Activated T-helper 1 cell treated with anti-CD3 and anti-CD28 coated beads, Interleukin-12 subunit alpha, Interleukin-12 subunit beta, Interleukin-2, Interleukin-4 antibody, amounts not matched to agents 30 ng/mL and 10 ng/mL and 1 ng/mL, durations not matched to agents 14 hours and 24 hours and 36 hours (primary cell): ENCODE results near the gene ZFAND3. TPM values are rescaled to one million over a fixed set of nuclear protein-coding genes. Genes with fewer than 3 reads are reported as not detected.

Source experiments
- DNase-seq: peaks from one replicate; pipeline ENCODE4 v3.0.0; 2021; ENCODE audit warnings: low spot score
- H3K27ac Mint-ChIP-seq: one replicate; pipeline ENCODE4 v1.8.0; 2021; ENCODE audit warnings: mild to moderate bottlenecking, mixed read lengths
- H3K27me3 Mint-ChIP-seq: one replicate; pipeline ENCODE4 v1.8.0; 2022; ENCODE audit warnings: mild to moderate bottlenecking, moderate library complexity, mixed read lengths; ENCODE audit not compliant: insufficient read depth
- H3K36me3 Mint-ChIP-seq: one replicate; pipeline ENCODE4 v1.8.0; 2021; ENCODE audit warnings: low read depth, mixed read lengths
- H3K4me1 Mint-ChIP-seq: one replicate; pipeline ENCODE4 v1.8.0; 2021; ENCODE audit warnings: low read depth, mixed read lengths
- H3K4me3 Mint-ChIP-seq: one replicate; pipeline ENCODE4 v1.8.0; 2021; ENCODE audit warnings: mild to moderate bottlenecking, moderate library complexity, mixed read lengths
- H3K9me3 Mint-ChIP-seq: one replicate; pipeline ENCODE4 v1.8.0; 2021; ENCODE audit warnings: mixed read lengths
- intact Hi-C: fragments of 100-400 bp; cut with micrococcal nuclease; formaldehyde crosslinking; loops from one replicate; pipeline ENCODE4 v1.15.1; 2024
- total RNA-seq: library from RNA; stranded (reverse); gene quantifications from 2 replicates; pipeline ENCODE4 v1.2.3, GENCODE V29; 2022

The ZFAND3 gene
- total RNA-seq, 1 donor from 2014 or later: 44.1 TPM

DNA sequence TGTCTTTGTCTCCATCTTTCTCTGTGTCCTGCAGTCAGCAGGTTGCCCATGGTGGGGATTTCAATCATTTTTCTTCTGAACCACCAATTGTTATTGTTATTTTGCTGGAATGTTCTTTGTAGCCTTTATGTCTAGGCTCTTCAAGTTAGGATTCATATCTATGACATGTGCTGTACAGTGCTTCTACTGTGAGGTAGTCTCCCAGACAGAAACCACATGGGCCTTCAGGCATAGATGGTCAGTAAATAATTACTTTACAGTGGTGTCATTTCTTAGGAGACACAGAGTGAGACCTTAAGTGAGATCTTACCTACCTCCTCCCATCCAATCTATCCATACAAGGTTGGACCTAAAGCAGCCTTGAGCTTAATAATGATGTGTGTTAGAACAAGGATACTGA lies 265.5 kb downstream of the ZFAND3 start:
- intact Hi-C loops: no loop called here
- no peaks in the 10 kb centered on the region for H3K4me1 Mint-ChIP-seq
- no peaks in the 10 kb centered on the region for H3K27me3 Mint-ChIP-seq
- no peaks in the 10 kb centered on the region for H3K9me3 Mint-ChIP-seq
- peaks cover 28% of the 10 kb centered on the region for H3K36me3 Mint-ChIP-seq
- no peak overlapping the region for H3K4me3 Mint-ChIP-seq
- no peak for DNase-seq
- no peak overlapping the region for H3K27ac Mint-ChIP-seq

DNA sequence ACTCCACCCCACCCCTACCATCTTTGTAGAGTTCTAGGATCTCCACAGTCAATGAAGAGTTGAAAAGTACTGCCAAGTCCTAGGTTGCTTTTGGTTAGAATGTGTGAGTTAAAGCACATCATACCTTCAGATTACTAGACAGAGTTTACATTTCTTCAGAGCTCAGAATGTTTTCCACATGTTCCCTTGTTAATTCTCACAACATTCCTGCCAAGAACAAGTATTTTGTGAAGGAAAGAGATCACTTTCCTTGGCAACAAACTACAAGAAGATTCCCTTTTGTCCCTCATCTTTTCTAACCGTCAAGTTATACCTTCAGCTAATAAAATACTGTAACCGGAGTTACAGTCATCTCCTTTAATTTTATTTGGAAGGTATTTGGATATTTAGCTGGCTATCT lies 266.8 kb downstream of the ZFAND3 start:
- Mint-ChIP-seq H3K9me3 (no peaks in the 10 kb centered on the region), H3K27ac (no peak overlapping the region), H3K4me1 (no peaks in the 10 kb centered on the region), H3K4me3 (no peak overlapping the region), H3K36me3 (peaks cover 28% of the 10 kb centered on the region), H3K27me3 (no peaks in the 10 kb centered on the region)
- no peak for DNase-seq
- intact Hi-C loops: no loop called here

DNA sequence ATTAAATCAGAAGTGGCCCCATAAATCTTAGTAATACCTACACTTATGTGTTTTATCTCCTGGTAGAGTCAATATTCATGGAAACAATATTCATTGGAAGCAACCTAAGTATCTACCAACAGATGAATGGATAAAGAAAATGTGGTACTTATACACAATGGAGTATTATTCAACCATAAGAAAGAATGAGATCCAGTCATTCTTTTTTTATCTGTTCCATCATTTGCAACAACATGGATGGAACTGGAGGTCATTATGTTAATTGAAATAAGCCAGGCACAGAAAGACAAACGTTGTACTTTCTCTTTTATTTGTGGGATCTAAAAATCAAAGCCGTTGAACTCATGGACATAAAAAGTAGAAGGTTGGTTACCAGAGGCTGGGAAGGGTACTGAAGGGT lies 268.5 kb downstream of the ZFAND3 start:
- intact Hi-C loops: no loop called here
- Mint-ChIP-seq H3K4me1 (no peaks in the 10 kb centered on the region), H3K27me3 (no peaks in the 10 kb centered on the region), H3K36me3 (peaks cover 23% of the 10 kb centered on the region), H3K4me3 (no peak overlapping the region), H3K9me3 (no peaks in the 10 kb centered on the region), H3K27ac (no peak overlapping the region)
- no peak for DNase-seq

DNA sequence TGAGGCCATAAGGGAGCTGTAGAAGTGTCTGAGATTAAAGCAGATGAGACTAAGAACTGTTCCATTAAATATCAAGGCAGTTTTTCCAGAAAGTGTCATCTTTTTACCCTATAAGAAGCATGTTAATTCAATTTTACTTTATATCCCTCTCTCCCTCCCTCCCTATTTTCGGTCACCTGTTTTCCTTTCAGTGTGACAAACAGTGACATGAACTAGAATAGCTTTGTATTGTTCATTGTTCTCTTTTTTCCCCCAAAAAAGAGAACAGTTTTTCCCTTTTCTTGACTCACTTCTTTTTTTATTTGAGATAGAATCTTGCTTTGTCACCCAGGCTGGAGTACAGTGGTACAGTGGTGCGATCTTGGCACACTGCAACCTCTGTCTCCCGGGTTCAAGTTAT lies 269.3 kb downstream of the ZFAND3 start:
- Mint-ChIP-seq H3K36me3 (peaks cover 23% of the 10 kb centered on the region), H3K4me1 (no peaks in the 10 kb centered on the region), H3K4me3 (no peak overlapping the region), H3K9me3 (no peaks in the 10 kb centered on the region), H3K27me3 (no peaks in the 10 kb centered on the region), H3K27ac (no peak overlapping the region)
- intact Hi-C loops: no loop called here
- DNase-seq: no peak

DNA sequence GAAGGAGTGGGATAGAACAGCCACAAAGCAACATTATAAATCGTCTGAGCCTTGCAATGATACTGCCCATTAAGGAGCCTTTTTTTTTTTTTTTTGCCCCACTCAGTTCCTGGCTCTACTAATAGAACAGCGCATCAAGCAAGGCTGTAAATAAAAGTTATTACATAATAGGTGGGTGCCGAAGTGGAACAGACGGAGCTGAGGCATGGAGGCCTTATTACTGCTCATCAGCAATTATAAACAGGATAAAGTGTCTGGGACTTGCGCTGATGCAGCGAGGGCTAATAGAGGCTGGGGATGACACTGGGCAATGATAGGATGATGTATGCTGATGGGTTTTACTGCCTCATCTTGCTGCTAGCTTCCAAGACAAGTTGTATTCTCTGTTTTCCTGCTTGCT lies 272.1 kb downstream of the ZFAND3 start:
- no peak overlapping the region for H3K27ac Mint-ChIP-seq
- no peaks in the 10 kb centered on the region for H3K4me1 Mint-ChIP-seq
- no peaks in the 10 kb centered on the region for H3K9me3 Mint-ChIP-seq
- intact Hi-C loops: no loop called here
- no peak overlapping the region for H3K4me3 Mint-ChIP-seq
- no peak for DNase-seq
- H3K27me3 Mint-ChIP-seq: no peaks in the 10 kb centered on the region
- peaks cover 11% of the 10 kb centered on the region for H3K36me3 Mint-ChIP-seq

DNA sequence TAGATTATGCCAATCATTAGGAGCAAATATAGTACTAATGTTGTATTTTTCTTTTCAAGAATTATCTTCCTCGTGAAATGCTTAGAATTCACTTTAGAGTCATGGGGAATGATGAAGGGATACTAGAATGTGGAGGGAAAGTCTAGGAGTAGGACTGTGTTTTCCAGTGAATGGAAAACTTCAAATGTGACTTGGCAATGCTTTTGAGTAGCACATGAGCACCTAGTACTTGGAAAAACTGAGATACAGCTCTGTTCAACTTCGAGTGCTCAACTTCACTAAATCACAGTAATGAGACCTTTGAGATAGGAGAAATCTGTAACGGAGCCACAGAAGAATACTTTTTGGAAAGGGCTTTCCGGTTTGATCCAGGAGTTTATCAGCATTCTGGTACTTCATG lies 272.9 kb downstream of the ZFAND3 start:
- no peak for DNase-seq
- H3K4me1 Mint-ChIP-seq: peaks cover 2% of the 10 kb centered on the region
- intact Hi-C loops: no loop called here
- no peaks in the 10 kb centered on the region for H3K27me3 Mint-ChIP-seq
- H3K27ac Mint-ChIP-seq: no peak overlapping the region
- no peak overlapping the region for H3K4me3 Mint-ChIP-seq
- H3K36me3 Mint-ChIP-seq: peaks cover 5% of the 10 kb centered on the region
- no peaks in the 10 kb centered on the region for H3K9me3 Mint-ChIP-seq

DNA sequence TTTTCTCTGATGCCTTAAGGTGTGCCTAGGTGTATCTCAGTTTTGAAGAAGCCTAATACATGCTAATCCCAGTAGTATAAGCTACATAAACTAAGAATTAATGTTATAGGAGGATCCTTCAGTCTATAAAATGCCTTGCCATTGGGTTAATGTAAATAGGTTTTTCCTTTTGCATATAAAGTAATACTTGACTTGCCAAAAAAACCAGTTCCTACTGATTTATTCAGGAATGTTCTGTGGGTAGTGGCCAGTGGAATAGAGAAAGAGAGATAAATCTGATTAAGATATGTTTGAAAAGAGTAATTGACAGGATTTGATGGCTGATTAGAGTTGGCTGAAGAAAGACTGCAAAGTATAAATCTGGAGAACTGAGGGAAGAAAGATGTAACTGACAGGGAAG lies 273.4 kb downstream of the ZFAND3 start:
- intact Hi-C loops: no loop called here
- H3K27ac Mint-ChIP-seq: no peak overlapping the region
- no peak overlapping the region for H3K4me3 Mint-ChIP-seq
- H3K4me1 Mint-ChIP-seq: peaks cover 5% of the 10 kb centered on the region
- no peak for DNase-seq
- no peaks in the 10 kb centered on the region for H3K9me3 Mint-ChIP-seq
- H3K36me3 Mint-ChIP-seq: peaks cover 3% of the 10 kb centered on the region
- H3K27me3 Mint-ChIP-seq: no peaks in the 10 kb centered on the region

DNA sequence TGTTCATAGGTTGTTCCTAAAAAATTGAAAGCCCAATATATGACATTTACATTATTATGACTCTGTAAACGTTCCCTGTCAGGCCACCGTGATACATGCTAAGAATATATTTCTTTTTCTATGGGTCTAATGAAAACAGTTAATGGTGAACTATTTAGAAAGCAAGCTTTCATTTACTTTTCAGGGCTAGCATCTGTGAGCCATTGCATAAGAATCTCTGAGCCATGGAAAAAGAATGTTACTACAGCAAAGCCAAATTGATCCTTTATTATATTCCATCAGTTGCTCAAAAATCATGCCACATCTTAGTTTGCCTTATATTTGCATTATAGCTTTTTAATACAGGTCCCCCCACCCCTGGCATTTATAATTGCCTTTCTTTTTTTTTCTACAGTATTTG lies 275.5 kb downstream of the ZFAND3 start:
- Mint-ChIP-seq H3K4me1 (peaks cover 12% of the 10 kb centered on the region), H3K4me3 (no peak overlapping the region), H3K27ac (no peak overlapping the region), H3K36me3 (no peaks in the 10 kb centered on the region), H3K9me3 (no peaks in the 10 kb centered on the region), H3K27me3 (no peaks in the 10 kb centered on the region)
- intact Hi-C loops: no loop called here
- no peak for DNase-seq

DNA sequence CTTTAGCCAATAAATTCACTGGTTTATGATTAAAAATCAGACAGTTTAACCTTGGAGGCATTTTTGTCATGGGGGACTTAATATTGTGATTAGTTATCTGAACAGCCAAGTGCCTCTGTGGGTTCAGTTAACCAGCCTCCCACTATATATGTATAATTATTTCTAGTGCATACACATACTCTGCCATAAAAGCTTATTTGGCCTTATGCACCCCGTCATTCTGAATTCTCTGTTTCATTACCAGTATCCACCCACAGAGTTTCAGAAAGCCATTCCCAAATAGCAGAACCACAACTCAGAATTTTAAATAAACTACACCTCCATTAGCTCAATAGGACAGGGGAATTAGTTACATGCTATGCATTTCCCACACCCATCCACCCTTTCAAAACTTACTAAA lies 279.7 kb downstream of the ZFAND3 start:
- DNase-seq: no peak
- intact Hi-C loops: no loop called here

DNA sequence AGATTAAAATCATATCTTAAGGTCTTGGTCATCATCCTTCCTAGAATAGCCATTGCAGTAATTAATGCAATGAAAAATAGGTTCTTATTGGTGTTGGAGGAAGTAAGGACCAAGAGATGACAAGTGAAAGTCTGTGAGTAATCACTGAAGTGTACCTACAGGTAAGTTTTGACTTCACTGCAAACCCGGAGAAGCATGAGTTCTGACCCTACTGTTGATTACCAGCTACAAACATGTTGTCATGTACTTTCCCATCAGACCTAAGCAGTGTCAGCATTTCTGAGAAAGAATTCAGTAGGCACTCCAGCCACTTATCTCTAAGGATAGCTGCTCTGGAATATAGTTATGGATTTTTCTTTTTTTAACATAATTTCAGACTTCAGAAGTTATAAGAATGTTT lies 280.9 kb downstream of the ZFAND3 start:
- intact Hi-C loops: no loop called here
- Mint-ChIP-seq H3K4me1 (peaks cover 12% of the 10 kb centered on the region), H3K27ac (no peak overlapping the region), H3K9me3 (no peaks in the 10 kb centered on the region), H3K27me3 (no peaks in the 10 kb centered on the region), H3K36me3 (peaks cover 2% of the 10 kb centered on the region), H3K4me3 (no peak overlapping the region)
- DNase-seq: no peak

More for the DNA sequence above, 279.7 kb downstream of the ZFAND3 start:
- no peaks in the 10 kb centered on the region for H3K9me3 Mint-ChIP-seq
- no peak overlapping the region for H3K4me3 Mint-ChIP-seq
- peaks cover 12% of the 10 kb centered on the region for H3K4me1 Mint-ChIP-seq
- H3K27ac Mint-ChIP-seq: no peak overlapping the region
- no peaks in the 10 kb centered on the region for H3K27me3 Mint-ChIP-seq
- H3K36me3 Mint-ChIP-seq: peaks cover 2% of the 10 kb centered on the region

DNA sequence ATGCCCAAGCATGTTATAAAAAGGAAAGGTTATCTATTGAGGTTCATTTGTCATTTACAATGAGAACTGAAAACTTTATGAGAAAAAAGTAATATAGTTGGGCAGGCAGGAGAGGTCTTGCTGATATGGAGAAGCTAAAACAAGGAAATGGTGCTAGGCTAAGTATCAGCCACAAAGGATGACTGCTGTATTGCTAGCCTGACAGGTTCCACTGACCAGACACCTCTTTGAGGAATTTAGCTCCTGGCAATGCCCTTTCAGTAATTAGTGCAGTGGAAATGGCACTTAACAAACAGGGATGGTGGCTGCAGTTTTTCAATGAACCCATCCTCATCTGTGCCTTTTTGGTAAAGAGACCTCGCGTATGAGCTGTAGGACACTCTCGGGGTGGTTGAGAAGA lies 284.4 kb downstream of the ZFAND3 start:
- Mint-ChIP-seq H3K36me3 (peaks cover 2% of the 10 kb centered on the region), H3K4me3 (no peak overlapping the region), H3K27me3 (no peaks in the 10 kb centered on the region), H3K27ac (no peak overlapping the region), H3K9me3 (no peaks in the 10 kb centered on the region), H3K4me1 (peaks cover 7% of the 10 kb centered on the region)
- no peak for DNase-seq
- intact Hi-C loops: no loop called here

DNA sequence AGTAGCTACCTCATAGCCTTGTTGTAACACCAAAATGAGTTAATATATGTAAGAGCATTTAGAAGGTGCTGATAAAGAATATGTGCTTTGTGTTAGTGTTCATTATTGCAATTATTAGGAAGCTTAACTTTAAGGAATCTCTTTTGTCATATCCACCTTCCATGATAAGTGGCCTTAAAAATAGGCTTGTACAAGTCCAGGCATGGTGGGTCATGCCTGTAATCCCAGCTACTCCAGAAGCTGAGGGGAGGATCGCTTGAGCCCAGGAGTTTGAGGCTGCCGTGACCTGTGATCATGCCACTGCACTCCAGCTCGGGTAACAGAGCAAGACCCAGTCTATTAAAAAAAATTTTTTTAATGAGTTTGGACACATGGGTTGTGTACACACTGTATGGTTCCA lies 285.5 kb downstream of the ZFAND3 start:
- Mint-ChIP-seq H3K27me3 (no peaks in the 10 kb centered on the region), H3K4me3 (no peak overlapping the region), H3K4me1 (no peaks in the 10 kb centered on the region), H3K36me3 (peaks cover 2% of the 10 kb centered on the region), H3K9me3 (no peaks in the 10 kb centered on the region), H3K27ac (no peak overlapping the region)
- intact Hi-C loops: no loop called here
- DNase-seq: no peak

DNA sequence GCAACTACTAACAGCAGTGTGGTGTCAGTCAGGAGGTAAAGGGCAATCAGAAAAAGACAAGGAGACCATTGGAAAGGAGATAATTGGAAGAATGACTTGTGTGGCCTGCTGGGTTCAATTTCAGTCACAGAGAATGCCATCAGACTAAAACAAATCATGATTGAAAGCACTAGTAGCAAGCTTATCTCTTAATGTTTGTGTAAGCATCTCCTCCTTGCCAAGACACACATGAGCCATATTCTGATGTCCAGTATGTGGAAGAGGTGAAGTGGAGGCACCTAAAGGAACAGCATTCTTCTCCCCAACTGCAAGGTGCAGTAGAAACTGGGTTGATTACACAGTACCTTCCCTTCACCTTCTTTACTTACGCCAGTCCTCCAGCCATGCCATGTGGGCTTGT lies 287.5 kb downstream of the ZFAND3 start:
- Mint-ChIP-seq H3K4me1 (peaks cover 4% of the 10 kb centered on the region), H3K36me3 (peaks cover under 1% of the 10 kb centered on the region), H3K27me3 (no peaks in the 10 kb centered on the region), H3K27ac (no peak overlapping the region), H3K4me3 (no peak overlapping the region), H3K9me3 (no peaks in the 10 kb centered on the region)
- no peak for DNase-seq
- intact Hi-C loops: no loop called here

DNA sequence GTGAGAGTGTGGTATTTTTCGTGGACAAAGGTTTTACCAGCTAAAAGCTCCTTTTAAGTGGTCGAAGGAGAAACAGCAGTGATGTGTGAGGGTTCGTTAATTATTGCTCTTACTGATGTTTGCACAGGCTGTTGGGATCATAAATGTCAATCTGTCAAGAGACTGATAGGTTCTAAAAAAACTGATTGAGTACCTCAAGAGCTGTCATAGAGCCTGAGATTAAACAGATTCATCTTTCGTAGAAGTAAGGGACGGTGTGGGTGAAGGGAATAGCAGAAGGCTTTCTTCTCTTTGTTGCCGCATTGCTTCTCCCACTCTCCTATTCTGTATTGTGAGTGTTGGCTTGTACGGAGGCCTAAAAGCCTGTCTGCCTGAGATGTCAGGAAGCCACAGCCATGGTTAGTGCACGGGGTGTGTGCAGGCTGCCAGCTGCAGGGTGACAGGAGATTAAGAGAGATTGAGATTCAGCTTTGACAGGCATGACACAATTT lies 291.0 kb downstream of the ZFAND3 start:
- DNase-seq: no peak
- no peak overlapping the region for H3K27ac Mint-ChIP-seq
- no peak overlapping the region for H3K4me3 Mint-ChIP-seq
- intact Hi-C loops: no loop called here
- no peaks in the 10 kb centered on the region for H3K27me3 Mint-ChIP-seq
- peaks cover 4% of the 10 kb centered on the region for H3K4me1 Mint-ChIP-seq
- no peaks in the 10 kb centered on the region for H3K9me3 Mint-ChIP-seq
- no peaks in the 10 kb centered on the region for H3K36me3 Mint-ChIP-seq
